GM23338 (cell line): ENCODE measurements around the gene TEX9. TPM values are rescaled to one million over a fixed set of nuclear protein-coding genes. Genes with fewer than 3 reads are reported as not detected.
A peak's percentile ranks its signal among the peaks of the same experiment; 100 is the strongest.

ENCODE experiments used
- ATAC-seq: fragments of 200-7000 bp; cut with Tn5 transposase; 3 replicates; pipeline ENCODE4 v1.9.1; 2020
- DNase-seq: peaks from one replicate; pipeline ENCODE4 v3.0.0-alpha.2; 2015; ENCODE audit warnings: low spot score
- H2AFZ ChIP-seq: fragments of 200-600 bp; sonication (generic); 2 replicates; pipeline ENCODE4 v1.8.0; 2016; ENCODE audit warnings: antibody characterized with exemption, mild to moderate bottlenecking, moderate library complexity
- H3F3A ChIP-seq: fragments of 200-600 bp; sonication (generic); replicated peaks from 2 replicates; pipeline ENCODE4 v1.8.0; 2017; ENCODE audit warnings: antibody characterized with exemption, mixed run types, low read depth
- H3K27ac ChIP-seq: fragments of 200-600 bp; sonication (generic); 2 replicates; pipeline ENCODE4 v1.6.1; 2016; ENCODE audit warnings: low read depth
- H3K27me3 ChIP-seq: fragments of 200-600 bp; sonication (generic); 2 replicates; pipeline ENCODE4 v1.8.0; 2016; ENCODE audit warnings: mild to moderate bottlenecking, mixed run types, moderate library complexity; ENCODE audit not compliant: insufficient read depth
- H3K36me3 ChIP-seq: fragments of 200-600 bp; sonication (generic); 2 replicates; pipeline ENCODE4 v1.8.0; 2016; ENCODE audit warnings: mild to moderate bottlenecking; ENCODE audit not compliant: insufficient read depth
- H3K4me1 ChIP-seq: fragments of 200-600 bp; sonication (generic); 2 replicates; pipeline ENCODE4 v1.8.0; 2016; ENCODE audit warnings: mild to moderate bottlenecking, moderate library complexity; ENCODE audit not compliant: insufficient read depth
- H3K4me2 ChIP-seq: fragments of 200-600 bp; sonication (generic); 2 replicates; pipeline ENCODE4 v1.7.1; 2017; ENCODE audit warnings: mixed run types
- H3K4me3 ChIP-seq: fragments of 200-600 bp; sonication (generic); 2 replicates; pipeline ENCODE4 v1.6.1; 2016; ENCODE audit warnings: mixed run types
- H3K79me2 ChIP-seq: fragments of 200-600 bp; sonication (generic); replicated peaks from 2 replicates; pipeline ENCODE4 v1.8.0; 2017; ENCODE audit warnings: mild to moderate bottlenecking; ENCODE audit not compliant: insufficient read depth
- H3K9me2 ChIP-seq: fragments of 200-600 bp; sonication (generic); 2 replicates; pipeline ENCODE4 v1.8.0; 2017; ENCODE audit not compliant: insufficient read depth
- H4K20me1 ChIP-seq: fragments of 200-600 bp; sonication (generic); replicated peaks from 2 replicates; pipeline ENCODE4 v1.8.0; 2017; ENCODE audit warnings: mild to moderate bottlenecking; ENCODE audit not compliant: insufficient read depth
- H3K27ac Mint-ChIP-seq: 2 replicates; pipeline ENCODE4 v1.8.0; 2020; ENCODE audit warnings: inconsistent platforms, mild to moderate bottlenecking, moderate library complexity, mixed read lengths
- H3K27me3 Mint-ChIP-seq: 3 replicates; pipeline ENCODE4 v1.8.0; 2022; ENCODE audit warnings: low read depth, mild to moderate bottlenecking, moderate library complexity, mixed read lengths, inconsistent platforms; ENCODE audit not compliant: insufficient read depth, poor library complexity
- H3K36me3 Mint-ChIP-seq: 3 replicates; pipeline ENCODE4 v1.8.0; 2021; ENCODE audit warnings: low read depth, mild to moderate bottlenecking, inconsistent platforms, moderate library complexity, mixed read lengths
- H3K4me1 Mint-ChIP-seq: 3 replicates; pipeline ENCODE4 v1.8.0; 2020; ENCODE audit warnings: mild to moderate bottlenecking, inconsistent platforms, mixed read lengths
- H3K4me3 Mint-ChIP-seq: 3 replicates; pipeline ENCODE4 v1.8.0; 2021; ENCODE audit warnings: moderate library complexity, mild to moderate bottlenecking, inconsistent platforms, mixed read lengths
- H3K9me3 Mint-ChIP-seq: 3 replicates; pipeline ENCODE4 v1.8.0; 2020; ENCODE audit warnings: moderate library complexity, mild to moderate bottlenecking, inconsistent platforms, mixed read lengths
- CREB1 ChIP-seq: fragments of 250-450 bp; sonication (Bioruptor Pico); IDR thresholded peaks from 2 replicates; pipeline ENCODE4 v1.5.0; 2020; ENCODE audit warnings: low read depth, mild to moderate bottlenecking, moderate library complexity
- CTCF ChIP-seq, 2 experiments: fragments of 200-600 bp in 1 of 2; sonication (generic) in 1 of 2; conservative IDR thresholded peaks; 2 replicates each; pipeline versions ENCODE4 v1.5.1 to v1.6.1; 2016 to 2017; ENCODE audit warnings: antibody characterized with exemption in 2 of 2, low read depth in 2 of 2, mild to moderate bottlenecking in 2 of 2, moderate library complexity in 1 of 2
- ETS1 ChIP-seq: IDR thresholded peaks from 2 replicates; pipeline ENCODE4 v1.6.1; 2016; ENCODE audit warnings: antibody characterized with exemption
- EZH2 ChIP-seq: fragments of 200-600 bp; sonication (generic); IDR thresholded peaks from one replicate; pipeline ENCODE4 v1.8.0; 2017; ENCODE audit warnings: antibody characterized with exemption, mild to moderate bottlenecking, low read depth; ENCODE audit not compliant: unreplicated experiment
- EZH2phosphoT487 ChIP-seq: fragments of 200-600 bp; sonication (generic); IDR thresholded peaks from one replicate; pipeline ENCODE4 v1.8.1; 2018; ENCODE audit warnings: antibody characterized with exemption; ENCODE audit not compliant: unreplicated experiment
- JUNB ChIP-seq: IDR thresholded peaks from one replicate; pipeline ENCODE4 v1.6.1; 2016; ENCODE audit warnings: antibody characterized with exemption; ENCODE audit not compliant: unreplicated experiment
- NANOG ChIP-seq: IDR thresholded peaks from 2 replicates; pipeline ENCODE4 v1.6.1; 2016; ENCODE audit warnings: antibody characterized with exemption, borderline replicate concordance
- POLR2AphosphoS5 ChIP-seq: IDR thresholded peaks from 2 replicates; pipeline ENCODE4 v1.6.1; 2016; ENCODE audit warnings: antibody characterized with exemption, low read depth
- REST ChIP-seq: IDR thresholded peaks from one replicate; pipeline ENCODE4 v1.6.1; 2018; ENCODE audit warnings: antibody characterized with exemption; ENCODE audit not compliant: unreplicated experiment
- STAT1 ChIP-seq: IDR thresholded peaks from one replicate; pipeline ENCODE4 v1.6.1; 2016; ENCODE audit warnings: antibody characterized with exemption; ENCODE audit not compliant: unreplicated experiment
- ZNF114 ChIP-seq: fragments of 250-450 bp; sonication (Bioruptor Pico); IDR thresholded peaks from 2 replicates; pipeline ENCODE4 v1.5.0; 2020; ENCODE audit warnings: mild to moderate bottlenecking, moderate library complexity
- ZNF331 ChIP-seq: fragments of 250-450 bp; sonication (Bioruptor Pico); IDR thresholded peaks from 2 replicates; pipeline ENCODE4 v1.5.0; 2020; ENCODE audit warnings: low read depth, mild to moderate bottlenecking, moderate library complexity
- ZNF462 ChIP-seq: fragments of 250-450 bp; sonication (Bioruptor Pico); IDR thresholded peaks from 2 replicates; pipeline ENCODE4 v1.5.0; 2020; ENCODE audit warnings: mild to moderate bottlenecking, moderate library complexity
- polyA plus RNA-seq: library from polyadenylated mRNA; unstranded; fragments of >200 nt; fragmentation: Nextera tagmentation; extraction: Ambion mirVana; gene quantifications from 2 replicates; pipeline ENCODE4 v1.2.1, GENCODE V29; 2016
- total RNA-seq: library from RNA; depleted of rRNA; stranded (reverse); fragments of >200 nt; shearing (Covaris generic); gene quantifications from 2 replicates; pipeline ENCODE4 v1.2.3, GENCODE V29; 2014

TEX9 gene
- total and polyA plus RNA-seq, 2 experiments from 2014 or later: 19.6 to 21.8 TPM

GRCh38 chr15:56339594-56339993, 25.6 kb upstream of the TEX9 start:
- no peaks in the 10 kb centered on the region; the same call in 1 of the 3 replicates for H3K9me3 Mint-ChIP-seq
- no peaks in the 10 kb centered on the region for H3K4me1 Mint-ChIP-seq
- Histone ChIP-seq H3F3A (no peaks in the 10 kb centered on the region), H3K4me3 (no peak overlapping the region), H3K27me3 (no peaks in the 10 kb centered on the region), H3K4me2 (no peak overlapping the region), H3K4me1 (no peaks in the 10 kb centered on the region), H2AFZ (no peak overlapping the region), H3K27ac (no peak overlapping the region), H4K20me1 (no peaks in the 10 kb centered on the region), H3K36me3 (no peaks in the 10 kb centered on the region), H3K79me2 (no peaks in the 10 kb centered on the region), H3K9me2 (no peaks in the 10 kb centered on the region)
- DNase-seq: peak; percentile 16
- no peak overlapping the region for H3K27ac Mint-ChIP-seq
- H3K27me3 Mint-ChIP-seq: peaks cover 3% of the 10 kb centered on the region
- H3K36me3 Mint-ChIP-seq: no peaks in the 10 kb centered on the region
- no peak for TF ChIP-seq CREB1 (CRISPR knock-in tag)
- TF ChIP-seq ZNF331: no peak
- no peak for TF ChIP-seq ZNF114 (CRISPR knock-in tag)
- TF ChIP-seq POLR2AphosphoS5: no peak
- TF ChIP-seq JUNB: no peak
- no peak for TF ChIP-seq CTCF (conservative IDR thresholded peaks at IDR 0.05; ENCODE audit: low read depth in 2 of 2)
- TF ChIP-seq ETS1: no peak
- no peak for TF ChIP-seq EZH2
- no peak for TF ChIP-seq STAT1
- TF ChIP-seq EZH2phosphoT487: no peak
- no peak for TF ChIP-seq REST
- TF ChIP-seq ZNF462 (CRISPR knock-in tag): no peak
- no peak for TF ChIP-seq NANOG
- ATAC-seq: no peak
- no peak overlapping the region for H3K4me3 Mint-ChIP-seq
